Transverse colon (tissue), 4 donors: ENCODE data around the gene TMEM164. TPM values are rescaled to one million over a fixed set of nuclear protein-coding genes. Genes with fewer than 3 reads are reported as not detected.

Experiments used
- DNase-seq: peaks from one replicate; pipeline ENCODE4 v3.0.0-alpha.2; 2019
- H3K27ac ChIP-seq, 4 donors: fragments of 200-600 bp; sonication (generic); 2 replicates each; pipeline ENCODE4 v1.5.1; 2016 to 2018; ENCODE audit warnings: inconsistent platforms in 4 of 4
- H3K27me3 ChIP-seq: fragments of 200-600 bp; sonication (generic); 2 replicates; pipeline ENCODE4 v1.5.1; 2017; ENCODE audit warnings: inconsistent platforms
- H3K36me3 ChIP-seq, 4 donors: fragments of 200-600 bp; sonication (generic); 2 replicates each; pipeline ENCODE4 v1.5.1; 2017 to 2019; ENCODE audit warnings: inconsistent platforms in 4 of 4
- H3K4me1 ChIP-seq, 4 donors: fragments of 200-600 bp; sonication (generic); 2 replicates each; pipeline ENCODE4 v1.5.1; 2017 to 2020; ENCODE audit warnings: inconsistent platforms in 4 of 4
- H3K4me3 ChIP-seq, 4 donors: fragments of 200-600 bp; sonication (generic); 1 replicate in 1 of 4; 2 replicates in 3 of 4; pipeline versions ENCODE4 v1.5.1 to v1.6.1; 2017 to 2019; ENCODE audit warnings: inconsistent platforms in 4 of 4
- H3K9me3 ChIP-seq, 2 donors: fragments of 200-600 bp; sonication (generic); 2 replicates each; pipeline ENCODE4 v1.5.1; 2017 to 2019; ENCODE audit warnings: inconsistent platforms in 2 of 2
- CTCF ChIP-seq, 5 experiments: fragments of 200-600 bp in 3 of 5; fragments of 450-650 bp in 2 of 5; sonication (generic) in 3 of 5; IDR thresholded peaks; 1 replicate in 2 of 5; 2 replicates in 3 of 5; pipeline ENCODE4 v1.5.1; 2016 to 2017; ENCODE audit warnings: antibody characterized with exemption in 5 of 5, inconsistent platforms in 3 of 5, mild to moderate bottlenecking in 2 of 5, moderate library complexity in 1 of 5
- EP300 ChIP-seq: sonication (generic); formaldehyde crosslinking; IDR thresholded peaks from one replicate; pipeline ENCODE4 v1.6.1; 2017; ENCODE audit warnings: antibody characterized with exemption, low read depth
- POLR2A ChIP-seq: fragments of 450-650 bp; IDR thresholded peaks from one replicate; pipeline ENCODE4 v1.6.1; 2016; ENCODE audit warnings: antibody characterized with exemption, mild to moderate bottlenecking, moderate library complexity
- POLR2AphosphoS5 ChIP-seq, 3 donors: sonication (generic); formaldehyde crosslinking; IDR thresholded peaks; one replicate each; pipeline ENCODE4 v1.6.1; 2016; ENCODE audit warnings: antibody characterized with exemption in 3 of 3
- whole genome bisulfite sequencing, 2 donors: methylation state at CpG; one replicate each; pipeline ENCODE4 v1.1.5; 2018; ENCODE audit warnings: low coverage in 1 of 2; 5-methylcytosine and 5-hydroxymethylcytosine counted together
- in situ Hi-C, 4 donors: fragments of 200-750 bp; cut with MboI; loops; one replicate each; pipeline versions ENCODE4 v1.15.0 to v1.15.1; 2017; ENCODE audit warnings: low sequenced_read_pairs in 3 of 4, low pct_ligation_motif_present in 1 of 4, low pct_unique_long_range_greater_than_20kb in 1 of 4
- intact Hi-C: fragments of 100-400 bp; cut with DNase I; formaldehyde crosslinking; loops from one replicate; pipeline ENCODE4 v1.15.1; 2023; ENCODE audit warnings: low total_unique reads
- total RNA-seq, 4 donors: library from RNA; depleted of rRNA; stranded (reverse); fragments of >200 nt; gene quantifications; one replicate each; pipeline ENCODE4 v1.1.0, GENCODE V29; 2016

The TMEM164 gene
- total RNA-seq, 4 donors from 2014 or later: 19.5 to 112 (median 91.3) TPM

GRCh38 chrX:110136136-110136535 is 133.2 kb downstream of the TMEM164 start:
- WGBS, 2 donors: 64 to 69% methylated on average over 3 to 4 of the region's 4 CpGs
- H3K4me1 ChIP-seq: no peaks in the 10 kb centered on the region
- in situ Hi-C loops: loop anchor here in 3 of 4 donors (25.0 kb wide), 2 partner anchors 224 to 649 kb away; partner anchors contain the start of gene GUCY2F (in 1 of the 3)

GRCh38 chrX:110138557-110138956 is 135.6 kb downstream of the TMEM164 start:
- Histone ChIP-seq H3K4me3 (no peak overlapping the region), H3K9me3 (no peaks in the 10 kb centered on the region), H3K27ac (no peak overlapping the region), H3K36me3 (no peaks in the 10 kb centered on the region), H3K27me3 (no peaks in the 10 kb centered on the region), H3K4me1 (no peaks in the 10 kb centered on the region)
- no peak for DNase-seq
- in situ Hi-C loops: loop anchor here in 3 of 4 donors (25.0 kb wide), 2 partner anchors 226 to 651 kb away; partner anchors contain the start of gene GUCY2F (in 1 of the 3)
- 80 to 89% methylated on average over 1 to 3 of the region's 3 CpGs for WGBS, 2 donors
- TF ChIP-seq CTCF (IDR thresholded peaks at IDR 0.05): no peak
- TF ChIP-seq EP300: no peak
- no peak for TF ChIP-seq POLR2A
- TF ChIP-seq POLR2AphosphoS5 (IDR thresholded peaks at IDR 0.05): no peak
- intact Hi-C loops: no loop called here

More at GRCh38 chrX:110136136-110136535, 133.2 kb downstream of the TMEM164 start:
- no peaks in the 10 kb centered on the region for H3K36me3 ChIP-seq
- DNase-seq: no peak
- H3K4me3 ChIP-seq: no peak overlapping the region
- intact Hi-C loops: no loop called here
- no peak overlapping the region for H3K27ac ChIP-seq
- TF ChIP-seq POLR2A (no peak), EP300 (no peak), POLR2AphosphoS5 (IDR thresholded peaks at IDR 0.05) (no peak), CTCF (IDR thresholded peaks at IDR 0.05) (no peak)
- no peaks in the 10 kb centered on the region for H3K27me3 ChIP-seq
- H3K9me3 ChIP-seq: no peaks in the 10 kb centered on the region

GRCh38 chrX:110139172-110139571 is 136.3 kb downstream of the TMEM164 start:
- intact Hi-C loops: no loop called here
- 68% methylated on average over 1 of the region's 1 CpG; no CpG with 5 or more reads in 1 of the 2 donors for whole genome bisulfite sequencing, 2 donors
- in situ Hi-C loops: loop anchor here in 3 of 4 donors (25.0 kb wide), 2 partner anchors 227 to 652 kb away; partner anchors contain the start of gene GUCY2F (in 1 of the 3)

GRCh38 chrX:110142096-110142495 is 139.2 kb downstream of the TMEM164 start:
- Histone ChIP-seq H3K27me3 (no peaks in the 10 kb centered on the region), H3K4me1 (peaks cover 0 to 10% (median 0%) of the 10 kb centered on the region in 4 donors), H3K9me3 (no peaks in the 10 kb centered on the region), H3K27ac (no peak overlapping the region), H3K4me3 (no peak overlapping the region), H3K36me3 (no peaks in the 10 kb centered on the region)
- intact Hi-C loops (no loop called here), in situ Hi-C loops (loop anchor here (10.0 to 25.0 kb wide), 3 partner anchors 227 to 655 kb away; partner anchors contain the start of gene GUCY2F (in 1 of the 4))
- no peak for TF ChIP-seq POLR2AphosphoS5 (IDR thresholded peaks at IDR 0.05)
- TF ChIP-seq CTCF (IDR thresholded peaks at IDR 0.05): no peak
- TF ChIP-seq EP300: no peak
- TF ChIP-seq POLR2A: no peak
- no peak for DNase-seq
- WGBS, 2 donors: 68 to 100% methylated on average over 1 to 5 of the region's 5 CpGs

More at GRCh38 chrX:110139172-110139571, 136.3 kb downstream of the TMEM164 start:
- no peaks in the 10 kb centered on the region for H3K4me1 ChIP-seq
- H3K36me3 ChIP-seq: no peaks in the 10 kb centered on the region
- no peak overlapping the region for H3K4me3 ChIP-seq
- no peak for TF ChIP-seq EP300
- TF ChIP-seq POLR2A: no peak
- no peak for TF ChIP-seq CTCF (IDR thresholded peaks at IDR 0.05)
- TF ChIP-seq POLR2AphosphoS5 (IDR thresholded peaks at IDR 0.05): no peak
- H3K27me3 ChIP-seq: no peaks in the 10 kb centered on the region
- no peaks in the 10 kb centered on the region for H3K9me3 ChIP-seq
- H3K27ac ChIP-seq: no peak overlapping the region
- DNase-seq: no peak
